K562 (cell line): ENCODE measurements around the gene RHOV. TPM values are rescaled to one million over a fixed set of nuclear protein-coding genes. Genes with fewer than 3 reads are reported as not detected.

Source experiments
- ATAC-seq: fragments of 200-7000 bp; cut with Tn5 transposase; 3 replicates; pipeline ENCODE4 v1.9.1; 2020; ENCODE audit warnings: moderate library complexity
- BruUV-seq: library from RNA; stranded (reverse); fragments of 400-500 nt; replicated peaks from 2 replicates; lab custom pipeline; 2021; lab: Mats Ljungman, UMichigan
- CTCF ChIA-PET: fragments of 300-600 bp; formaldehyde crosslinking; extraction: SDS; loops from one replicate; lab custom pipeline; 2021; ENCODE audit warnings: low intra/inter-chr PET ratio; lab: Yijun Ruan, JAX
- POLR2A ChIA-PET: fragments of 300-600, 350-650 bp; sonication (Branson Sonifier 250); formaldehyde crosslinking; extraction: SDS; loops from one replicate; lab custom pipeline; 2021; ENCODE audit warnings: antibody characterized with exemption, inconsistent platforms; lab: Yijun Ruan, JAX
- DNase-seq, 4 experiments: peaks; one replicate each; pipeline versions ENCODE4 v3.0.0 to v3.0.0-alpha.2; 2011 to 2018; ENCODE audit warnings: low spot score in 3 of 4, mixed read lengths in 3 of 4; ENCODE audit errors: extremely low read depth in 1 of 4
- FAIRE-seq: peaks from 2 replicates; lab custom pipeline; 2011; peaks lifted over from hg19 to GRCh38; lab: Jason Lieb, UNC
- H2AFZ ChIP-seq: 2 replicates; pipeline ENCODE4 v1.6.0; 2011; ENCODE audit warnings: low read depth, low read length, control low read depth, inconsistent platforms
- H3K27ac ChIP-seq: fragments of 200-600 bp; 3 replicates; pipeline ENCODE4 v1.8.0; 2011; ENCODE audit warnings: low read depth, mild to moderate bottlenecking, control low read depth, inconsistent platforms, low read length, moderate library complexity, mixed read lengths; ENCODE audit errors: extremely low read depth
- H3K27me3 ChIP-seq, 2 experiments: fragments of 300-600 bp in 1 of 2; 2 replicates in 1 of 2; 3 replicates in 1 of 2; pipeline versions ENCODE4 v1.6.0 to v1.8.0; 2011; ENCODE audit warnings: inconsistent platforms in 2 of 2, low read length in 2 of 2, mild to moderate bottlenecking in 1 of 2, mixed read lengths in 1 of 2, moderate library complexity in 1 of 2; ENCODE audit not compliant: control insufficient read depth in 2 of 2, insufficient read depth in 2 of 2
- H3K36me3 ChIP-seq: fragments of 300-600 bp; 3 replicates; pipeline ENCODE4 v1.8.0; 2011; ENCODE audit warnings: mild to moderate bottlenecking, low read length, inconsistent platforms; ENCODE audit not compliant: control insufficient read depth, insufficient read depth
- H3K4me1 ChIP-seq, 2 experiments: fragments of 200-600 bp in 1 of 2; replicated peaks in 1 of 2; 2 replicates in 1 of 2; 3 replicates in 1 of 2; pipeline versions ENCODE4 v1.5.1 to v1.8.0; 2011; ENCODE audit warnings: inconsistent platforms in 2 of 2, low read length in 2 of 2, mild to moderate bottlenecking in 1 of 2, mixed read lengths in 1 of 2, moderate library complexity in 1 of 2; ENCODE audit not compliant: control insufficient read depth in 2 of 2, insufficient read depth in 2 of 2
- H3K4me2 ChIP-seq: 2 replicates; pipeline ENCODE4 v1.6.1; 2011; ENCODE audit warnings: low read length, control low read depth, inconsistent platforms, mixed read lengths; ENCODE audit not compliant: insufficient read depth
- H3K4me3 ChIP-seq: fragments of 200-600 bp; sonication (generic), shearing (Covaris generic); 2 replicates; pipeline ENCODE4 v1.5.1; 2016; ENCODE audit warnings: control low read depth, inconsistent platforms
- H3K79me2 ChIP-seq: fragments of 200-600 bp; 3 replicates; pipeline ENCODE4 v1.8.0; 2011; ENCODE audit warnings: low read length, inconsistent platforms; ENCODE audit not compliant: control insufficient read depth, insufficient read depth
- H3K9ac ChIP-seq, 2 experiments: 2 replicates each; pipeline versions ENCODE4 v1.6.0 to v1.6.1; 2011; ENCODE audit warnings: low read depth in 2 of 2, low read length in 2 of 2, control low read depth in 1 of 2, inconsistent platforms in 1 of 2, mild to moderate bottlenecking in 1 of 2, mixed read lengths in 1 of 2; ENCODE audit not compliant: insufficient read depth in 1 of 2
- H3K9me1 ChIP-seq: one replicate; pipeline ENCODE4 v1.6.0; 2011; ENCODE audit warnings: inconsistent platforms, mild to moderate bottlenecking, low read length, moderate library complexity; ENCODE audit not compliant: control insufficient read depth, insufficient read depth
- H3K9me3 ChIP-seq: replicated peaks from 2 replicates; pipeline ENCODE4 v1.5.1; 2011; ENCODE audit warnings: low read depth, low read length, inconsistent platforms; ENCODE audit not compliant: control insufficient read depth, insufficient read depth
- H4K20me1 ChIP-seq: replicated peaks from 2 replicates; pipeline ENCODE4 v1.6.1; 2011; ENCODE audit warnings: low read length, inconsistent platforms, mixed read lengths; ENCODE audit not compliant: control insufficient read depth, insufficient read depth
- DLX4 ChIP-seq: fragments of 250-450 bp; sonication (Bioruptor Pico); IDR thresholded peaks from 2 replicates; pipeline ENCODE4 v1.6.1; 2021; ENCODE audit warnings: mild to moderate bottlenecking
- DMBX1 ChIP-seq: fragments of 250-450 bp; sonication (Bioruptor Pico); IDR thresholded peaks from 2 replicates; pipeline ENCODE4 v1.8.0; 2022; ENCODE audit warnings: inconsistent platforms, mild to moderate bottlenecking, moderate library complexity, borderline replicate concordance
- FOSL1 ChIP-seq: fragments of 200-800 bp; sonication (Bioruptor generic); conservative IDR thresholded peaks from 2 replicates; pipeline ENCODE4 v1.6.1; 2016; ENCODE audit warnings: missing genetic modification characterization, missing compliant biosample characterization
- FOXA1 ChIP-seq: fragments of 450-650 bp; IDR thresholded peaks from 2 replicates; pipeline ENCODE4 v1.6.1; 2016; ENCODE audit warnings: mild to moderate bottlenecking, borderline replicate concordance
- IRF1 ChIP-seq: sonication (generic); formaldehyde crosslinking; IDR thresholded peaks from 2 replicates; pipeline ENCODE4 v1.8.0; 2022; ENCODE audit warnings: missing genetic modification reagents, mild to moderate bottlenecking, borderline replicate concordance
- NFATC3 ChIP-seq: fragments of 450-650 bp; IDR thresholded peaks from 2 replicates; pipeline ENCODE4 v1.6.1; 2017; ENCODE audit warnings: mild to moderate bottlenecking
- SMARCE1 ChIP-seq: fragments of 450-650 bp; IDR thresholded peaks from 2 replicates; pipeline ENCODE4 v1.7.1; 2016; ENCODE audit warnings: mild to moderate bottlenecking
- XRCC4 ChIP-seq: IDR thresholded peaks from one replicate; pipeline ENCODE4 v1.6.1; 2011; ENCODE audit not compliant: insufficient read depth, insufficient read length; ENCODE audit errors: extremely low read depth
- WGBS: fragments of 100-300 bp; shearing (Covaris generic); methylation state at CpG from one replicate; pipeline ENCODE4 v1.1.6; 2016; ENCODE audit warnings: low coverage, mixed read lengths; ENCODE audit not compliant: insufficient coverage; ENCODE audit errors: missing lambda C conversion rate; 5-methylcytosine and 5-hydroxymethylcytosine counted together
- in situ Hi-C: fragments of 300-500 bp; cut with MboI; formaldehyde crosslinking; loops from 4 replicates; pipeline ENCODE4 v1.15.0; 2018; ENCODE audit warnings: inconsistent platforms, mixed read lengths
- intact Hi-C: fragments of 100-400 bp; cut with micrococcal nuclease; formaldehyde crosslinking; loops from 2 replicates; pipeline ENCODE4 v1.14.2; 2022
- polyA plus RNA-seq, 8 experiments: library from polyadenylated mRNA; depleted of rRNA in 4 of 8; stranded (reverse) in 5 of 8; unstranded in 3 of 8; fragments of >200 nt; fragmentation: Nextera tagmentation in 2 of 8; fragmentation: Illumina TruSeq in 1 of 8; extraction: Ambion mirVana in 2 of 8; extraction: Trizol in 1 of 8; gene quantifications; 2 replicates each; pipeline versions ENCODE4 v1.2.1 to v1.2.3, GENCODE V29; 2011 to 2014; ENCODE audit warnings: inconsistent platforms in 1 of 8, missing spikeins in 1 of 8
- total RNA-seq, 7 experiments: library from RNA; depleted of rRNA in 6 of 7; stranded (reverse); fragments of >200 nt in 6 of 7; fragmentation: Illumina TruSeq in 2 of 7; extraction: Trizol in 2 of 7; gene quantifications; 2 replicates each; pipeline versions ENCODE4 v1.2.1 to v1.2.3, GENCODE V29; 2011 to 2021; ENCODE audit warnings: low replicate concordance in 1 of 7

Gene RHOV
- total and polyA plus RNA-seq, 9 of the 15 experiments (the other 6 are each of a cell fraction or from before 2014, with no cell fraction given), result 0.08 to 2.0 (median 1.1) TPM

GRCh38 chr15:40845511-40846284 lies 28.3 kb downstream of the RHOV start (continued):
- TF ChIP-seq SMARCE1 (no peak), DMBX1 (CRISPR knock-in tag) (no peak), FOXA1 (no peak), FOSL1 (tag) (peak; percentile 31; the same call in 1 of the 2 replicates), IRF1 (no peak), NFATC3 (no peak), DLX4 (no peak)

GRCh38 chr15:40845036-40845435 lies 29.0 kb downstream of the RHOV start:
- WGBS, result 94% methylated on average over 7 of the region's 12 CpGs
- no peak overlapping the region for H3K9ac ChIP-seq
- TF ChIP-seq XRCC4, result no peak
- POLR2A ChIA-PET, result interaction anchor here (0.7 kb wide), 2 partner anchors 39 to 58 kb away, joined by 3 read pairs; no protein-coding TSS in a partner anchor
- intact Hi-C loops, result no loop called here
- no peak for FAIRE-seq
- H4K20me1 ChIP-seq, result no peaks in the 10 kb centered on the region
- in situ Hi-C loops, result no loop called here
- H3K79me2 ChIP-seq, result no peaks in the 10 kb centered on the region
- DNase-seq, result no peak
- H3K9me1 ChIP-seq, result no peaks in the 10 kb centered on the region
- no peak overlapping the region for H3K27ac ChIP-seq
- H3K4me2 ChIP-seq, result no peak overlapping the region
- no peak overlapping the region for H3K4me3 ChIP-seq
- H3K4me1 ChIP-seq, result peaks cover 29 to 41% of the 10 kb centered on the region in 2 experiments
- ATAC-seq, result no peak
- H3K27me3 ChIP-seq, result no peaks in the 10 kb centered on the region
- H3K9me3 ChIP-seq, result no peaks in the 10 kb centered on the region
- CTCF ChIA-PET, result no interaction called here
- H3K36me3 ChIP-seq, result no peaks in the 10 kb centered on the region
- no TSS peak for BruUV-seq
- no peak overlapping the region for H2AFZ ChIP-seq
